Breast epithelium (tissue), 3 donors: ENCODE results near the gene DMXL2.

Experiments used
- POLR2A ChIP-seq: fragments of 450-650 bp; IDR thresholded peaks from one replicate; pipeline ENCODE4 v1.6.1; 2016; ENCODE audit warnings: antibody characterized with exemption, mild to moderate bottlenecking, moderate library complexity
- POLR2AphosphoS5 ChIP-seq, 3 donors: sonication (generic); formaldehyde crosslinking; IDR thresholded peaks; one replicate each; pipeline ENCODE4 v1.6.1; 2017; ENCODE audit warnings: antibody characterized with exemption in 3 of 3
- TF ChIP-seq, protein P1 (sequence below), 3 donors: fragments of 450-650 bp; IDR thresholded peaks; one replicate each; pipeline ENCODE4 v1.5.1; 2016 to 2017; ENCODE audit warnings: antibody characterized with exemption in 3 of 3, mild to moderate bottlenecking in 3 of 3, moderate library complexity in 3 of 3

DNA sequence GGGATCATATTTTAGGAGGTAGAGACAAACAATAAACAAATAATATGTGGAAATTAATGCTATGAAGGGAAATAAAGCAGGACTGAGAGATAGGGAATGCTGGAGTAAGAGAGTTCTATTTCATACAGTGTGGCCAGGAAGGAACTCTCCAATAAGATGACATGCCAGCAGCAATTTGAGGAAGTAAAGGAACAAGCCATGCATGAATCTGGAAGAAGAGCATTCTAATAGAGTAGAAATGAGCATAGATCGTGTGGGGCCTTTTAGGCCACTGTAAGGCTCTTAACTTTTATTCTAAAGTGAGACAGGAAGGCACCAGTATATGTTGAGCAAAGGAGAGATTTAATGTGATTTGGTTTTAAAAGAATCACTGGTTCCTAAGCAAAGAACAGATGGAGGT is 126.3 kb downstream of the DMXL2 start:
- TF ChIP-seq, protein P1, sequence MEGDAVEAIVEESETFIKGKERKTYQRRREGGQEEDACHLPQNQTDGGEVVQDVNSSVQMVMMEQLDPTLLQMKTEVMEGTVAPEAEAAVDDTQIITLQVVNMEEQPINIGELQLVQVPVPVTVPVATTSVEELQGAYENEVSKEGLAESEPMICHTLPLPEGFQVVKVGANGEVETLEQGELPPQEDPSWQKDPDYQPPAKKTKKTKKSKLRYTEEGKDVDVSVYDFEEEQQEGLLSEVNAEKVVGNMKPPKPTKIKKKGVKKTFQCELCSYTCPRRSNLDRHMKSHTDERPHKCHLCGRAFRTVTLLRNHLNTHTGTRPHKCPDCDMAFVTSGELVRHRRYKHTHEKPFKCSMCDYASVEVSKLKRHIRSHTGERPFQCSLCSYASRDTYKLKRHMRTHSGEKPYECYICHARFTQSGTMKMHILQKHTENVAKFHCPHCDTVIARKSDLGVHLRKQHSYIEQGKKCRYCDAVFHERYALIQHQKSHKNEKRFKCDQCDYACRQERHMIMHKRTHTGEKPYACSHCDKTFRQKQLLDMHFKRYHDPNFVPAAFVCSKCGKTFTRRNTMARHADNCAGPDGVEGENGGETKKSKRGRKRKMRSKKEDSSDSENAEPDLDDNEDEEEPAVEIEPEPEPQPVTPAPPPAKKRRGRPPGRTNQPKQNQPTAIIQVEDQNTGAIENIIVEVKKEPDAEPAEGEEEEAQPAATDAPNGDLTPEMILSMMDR (IDR thresholded peaks at IDR 0.05) = no peak
- TF ChIP-seq POLR2A (no peak), POLR2AphosphoS5 (IDR thresholded peaks at IDR 0.05) (no peak)
